Ecto neural progenitor cell (in vitro differentiated cells): ENCODE measurements around the gene KIAA1671.

Experiments
- DNase-seq: peaks from one replicate; pipeline ENCODE4 v3.0.0-alpha.2; 2018; ENCODE audit warnings: low spot score

Gene KIAA1671

DNA sequence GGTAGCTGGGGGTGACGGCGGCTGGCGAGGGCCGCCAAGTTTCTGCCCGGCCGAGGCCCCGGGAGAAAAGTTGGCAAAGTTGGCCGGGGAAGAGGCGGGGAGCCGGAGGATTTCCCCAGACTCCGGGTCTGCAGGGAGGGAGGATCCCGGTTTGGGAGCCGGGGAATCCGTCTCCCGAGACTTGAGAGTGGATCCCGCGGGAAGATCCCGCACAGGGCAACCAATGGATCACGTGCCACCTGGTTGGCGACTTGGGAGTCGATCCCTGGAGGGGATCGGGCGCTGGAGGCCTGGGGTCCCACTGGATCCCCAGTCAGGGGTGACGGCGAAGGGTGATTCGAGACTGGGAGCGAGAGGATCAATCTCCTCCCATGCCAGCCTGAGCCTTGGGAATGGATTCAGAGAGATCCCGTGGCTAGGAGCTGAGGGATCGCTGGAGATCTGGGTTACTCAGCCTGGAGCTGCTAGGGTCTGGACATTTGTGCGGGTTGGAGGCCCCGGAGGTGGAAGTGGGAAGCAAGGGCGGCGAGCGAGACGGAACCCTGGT, 394 bp downstream of the KIAA1671 start:
- no peak for DNase-seq

DNA sequence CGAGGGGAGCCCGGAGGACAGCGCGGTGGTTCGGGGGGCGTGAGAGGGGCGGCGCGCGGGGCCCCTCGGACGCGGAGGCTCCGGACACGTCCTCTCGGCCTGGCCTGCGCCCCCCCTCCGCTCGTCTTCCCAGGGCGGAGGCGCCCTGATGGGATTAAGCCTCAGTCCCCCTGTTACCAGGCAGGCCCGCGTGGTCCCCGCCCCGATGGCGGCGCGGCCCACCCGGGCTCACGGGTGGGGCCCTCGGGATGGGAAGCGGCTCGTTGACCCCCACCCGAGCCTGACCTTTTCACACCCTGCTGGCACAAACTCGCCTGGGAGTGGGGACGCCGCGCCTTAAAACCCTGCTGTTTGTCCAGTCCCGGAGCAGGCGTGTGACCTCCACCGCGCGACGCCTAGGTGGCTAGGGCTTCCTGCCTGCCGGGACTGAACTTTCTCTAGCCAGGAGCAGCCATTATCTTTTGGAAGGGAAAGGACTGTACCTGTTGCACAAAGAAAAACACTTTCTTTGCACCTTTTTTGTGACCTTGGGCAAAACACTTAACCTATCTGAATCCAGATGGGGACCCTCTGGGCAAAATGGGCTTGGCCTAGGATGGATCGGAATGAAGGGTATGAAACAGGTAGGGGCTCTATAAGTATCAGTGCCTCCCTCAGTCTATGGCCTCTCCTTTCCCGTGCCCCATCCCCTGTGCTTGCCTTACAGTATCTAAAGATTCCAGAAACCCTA, 1.0 kb downstream of the KIAA1671 start:
- DNase-seq, result peak; percentile 75

DNA sequence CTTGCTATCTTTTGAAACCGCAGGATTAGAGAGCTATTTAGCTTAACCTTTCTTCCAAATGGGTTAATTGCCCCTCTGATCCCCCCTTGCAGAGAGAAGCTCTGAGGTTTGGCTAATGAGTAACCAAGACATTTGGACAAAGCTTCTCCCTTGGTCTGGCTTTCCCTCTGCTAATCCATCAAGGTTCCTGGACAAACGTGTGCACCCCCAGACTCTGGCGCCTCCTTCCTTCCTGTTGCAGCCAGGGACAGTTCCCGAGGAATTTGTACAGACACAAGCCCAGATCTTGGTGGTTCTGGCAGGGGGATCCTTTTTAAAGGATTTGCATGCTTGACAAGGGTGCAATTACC, 1.6 kb downstream of the KIAA1671 start:
- no peak for DNase-seq

DNA sequence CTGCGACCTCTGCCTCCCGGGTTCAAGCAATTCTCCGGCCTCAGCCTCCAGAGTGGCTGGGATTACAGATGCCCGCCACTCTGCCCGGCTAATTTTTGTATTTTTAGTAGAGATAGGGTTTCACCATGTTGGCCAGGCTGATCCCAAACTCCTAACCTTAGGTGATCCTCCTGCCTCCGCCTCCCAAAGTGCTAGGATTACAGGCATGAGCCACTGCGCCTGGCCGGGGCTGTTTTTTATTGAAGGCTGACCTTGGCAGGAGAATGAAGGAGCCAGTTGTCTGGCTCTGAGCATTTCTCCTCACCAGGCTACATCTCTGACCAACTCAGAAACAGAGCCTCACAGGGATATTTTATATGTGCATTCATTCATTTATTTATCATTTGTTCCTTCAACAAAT, 2.3 kb downstream of the KIAA1671 start:
- DNase-seq, result no peak

DNA sequence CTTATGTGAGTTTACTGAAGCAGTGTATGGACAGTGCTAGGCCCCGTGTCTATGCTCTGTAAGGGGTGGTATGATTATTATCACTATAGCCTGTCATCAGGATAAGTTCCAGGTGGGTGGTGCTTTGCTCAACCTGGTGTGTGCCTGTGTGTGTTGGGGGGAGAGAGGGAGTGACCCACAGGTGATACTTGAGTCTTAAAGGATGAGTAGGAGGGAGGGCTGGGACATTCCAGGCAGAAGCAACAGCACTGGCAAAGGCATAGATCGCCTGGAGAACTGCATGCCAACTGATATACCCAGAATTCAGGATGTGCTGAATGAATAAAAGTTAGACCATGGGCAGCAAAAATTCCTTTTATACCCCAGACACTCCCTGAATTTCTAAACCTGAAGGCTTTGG, 4.5 kb downstream of the KIAA1671 start:
- DNase-seq, result no peak

DNA sequence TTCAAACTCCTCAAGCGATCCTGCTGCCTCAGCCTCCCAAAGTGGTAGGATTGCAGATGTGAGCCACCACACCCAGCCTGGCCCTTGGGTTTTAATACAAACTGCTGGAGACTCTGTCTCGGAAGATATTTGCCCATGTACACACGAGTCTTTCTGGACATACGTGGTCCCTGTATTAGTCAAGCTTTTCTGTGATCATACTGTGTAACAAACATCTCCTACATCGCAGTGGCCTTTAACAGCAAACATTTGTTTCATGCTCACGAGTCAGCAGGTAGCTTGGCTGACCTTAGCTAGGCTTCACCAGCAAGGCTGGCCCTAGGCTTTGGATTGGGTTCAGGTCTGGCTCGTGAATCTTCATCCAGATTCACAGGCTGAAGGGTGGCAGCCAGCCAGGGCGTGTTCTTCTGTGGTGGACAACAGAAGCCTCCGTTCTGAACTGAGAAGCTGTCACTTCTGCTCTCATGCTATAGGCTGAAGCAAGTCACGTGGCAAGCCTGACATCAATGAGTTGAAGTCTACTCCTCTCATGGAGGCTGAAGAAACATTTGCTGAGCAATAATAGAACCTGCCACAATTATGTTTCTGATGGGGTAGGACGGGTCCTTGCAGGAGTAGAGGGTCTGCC, 8.8 kb downstream of the KIAA1671 start:
- no peak for DNase-seq

DNA sequence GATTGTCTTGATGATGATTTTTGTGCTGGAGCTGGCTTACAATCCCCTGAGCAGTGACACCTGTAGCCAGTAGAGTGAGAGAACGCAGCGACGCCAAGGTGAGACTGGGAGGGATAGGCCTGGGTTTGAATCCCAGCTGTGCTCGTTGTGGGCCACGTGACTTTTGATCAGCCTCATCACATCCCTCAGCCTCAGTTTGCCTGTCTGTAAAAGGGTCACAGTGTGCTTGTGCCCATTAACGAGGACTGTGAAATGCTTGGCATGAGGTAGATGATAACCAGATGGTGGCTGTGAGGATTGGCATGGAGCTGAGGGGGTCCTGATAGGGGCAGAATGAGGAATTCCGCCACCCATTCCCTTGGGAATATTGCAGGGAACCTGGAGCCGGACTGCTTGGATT, 9.6 kb downstream of the KIAA1671 start:
- no peak for DNase-seq

DNA sequence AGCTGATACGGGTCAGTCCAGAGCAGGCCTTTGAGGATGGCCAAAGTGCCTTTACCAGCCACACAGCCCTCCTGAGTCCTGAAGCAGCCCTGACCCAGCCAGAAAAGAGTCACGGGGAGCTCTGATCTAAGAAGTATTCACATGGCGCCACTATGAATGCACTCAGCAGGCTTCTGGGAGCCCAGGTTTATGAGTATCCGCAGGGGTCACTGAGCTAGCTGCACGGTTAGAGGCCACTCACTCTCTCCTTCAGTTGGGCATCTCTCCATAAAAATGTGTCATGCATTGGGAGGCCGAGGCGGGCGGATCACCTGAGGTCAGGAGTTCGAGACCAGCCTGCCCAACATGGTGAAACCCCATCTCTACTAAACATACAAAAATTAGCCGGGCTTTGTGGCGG, 10.3 kb downstream of the KIAA1671 start:
- DNase-seq, result no peak

DNA sequence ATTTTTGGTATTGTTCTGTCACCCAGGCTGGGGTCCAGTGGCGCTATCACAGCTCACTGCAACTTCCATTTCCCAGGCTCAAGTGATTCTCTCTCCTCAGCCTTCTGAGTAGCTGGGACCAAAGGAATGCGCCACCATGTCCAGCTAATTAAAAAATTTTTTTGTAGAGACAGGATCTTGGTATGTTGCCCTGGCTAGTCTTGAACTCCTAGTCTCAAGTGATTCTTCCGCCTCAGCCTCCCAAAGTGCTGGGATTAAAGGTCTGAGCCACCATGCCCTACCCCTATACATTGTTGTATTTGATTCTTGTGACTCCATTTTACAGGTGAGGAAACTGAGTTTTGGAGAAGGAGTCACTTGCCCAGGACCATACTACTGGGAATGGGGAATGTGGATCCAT, 11.9 kb downstream of the KIAA1671 start:
- no peak for DNase-seq

DNA sequence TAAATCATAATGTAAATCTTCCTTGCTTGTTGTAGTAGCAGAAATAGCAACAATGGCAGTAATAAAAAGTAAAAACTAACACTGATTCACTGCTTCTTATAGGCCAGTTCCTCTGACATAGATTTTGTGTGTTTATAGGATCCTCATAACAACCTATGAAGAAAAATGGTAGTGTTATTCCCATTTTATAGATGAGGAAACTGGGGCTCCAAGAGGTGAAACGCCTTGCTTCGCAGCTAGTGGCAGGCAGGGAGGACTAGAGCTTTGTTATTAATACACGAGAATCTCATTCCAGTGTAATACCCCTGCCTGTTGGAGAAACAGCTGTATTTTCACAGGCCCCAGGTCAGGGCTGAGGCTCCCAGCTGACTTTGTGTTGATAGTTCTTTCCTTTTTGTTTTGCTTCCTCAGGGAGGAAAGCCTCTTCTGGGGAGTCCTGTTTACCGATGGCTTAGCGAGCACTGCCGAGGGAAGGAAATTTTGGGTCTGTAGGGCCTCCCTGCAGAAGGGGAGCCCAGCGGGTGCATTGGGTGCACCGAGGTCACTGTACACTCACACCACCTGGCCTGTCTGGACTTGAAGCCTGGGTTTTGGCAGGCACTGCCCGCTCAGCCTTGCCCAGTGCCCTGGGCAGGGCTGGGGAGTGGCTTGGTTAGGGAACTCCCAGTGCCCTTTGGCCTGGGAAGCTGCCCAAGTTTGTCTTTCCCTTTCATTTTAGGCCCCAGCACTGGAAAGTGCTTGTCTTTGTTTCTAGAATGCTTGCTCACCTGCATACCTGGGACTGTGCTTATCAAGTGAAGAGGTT, 13.5 kb downstream of the KIAA1671 start:
- DNase-seq, result no peak

DNA sequence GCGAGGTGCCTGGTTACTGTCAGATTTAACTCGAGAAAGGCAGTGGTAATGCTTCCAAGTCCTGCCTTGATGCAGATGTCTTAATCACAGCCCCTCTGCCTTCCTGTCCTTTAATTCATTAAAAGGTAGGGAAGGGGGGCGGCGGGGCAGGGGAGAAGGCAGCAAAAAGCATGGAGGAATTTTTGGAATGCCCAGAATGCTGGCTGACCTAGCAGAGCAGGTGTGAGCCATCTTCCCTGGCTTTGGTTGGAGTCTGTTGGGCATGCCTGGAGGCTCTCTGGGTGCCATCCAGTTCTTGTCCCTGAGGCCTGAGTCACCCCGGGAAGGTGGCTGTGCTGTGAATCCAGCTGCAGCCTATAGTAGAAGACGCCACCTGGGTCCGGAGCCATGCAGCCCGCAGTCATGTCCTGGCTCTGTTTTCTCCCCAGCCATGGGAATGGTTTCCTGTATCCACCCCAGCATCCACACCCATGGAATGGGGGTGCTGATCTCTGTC, 15.6 kb downstream of the KIAA1671 start:
- no peak for DNase-seq

DNA sequence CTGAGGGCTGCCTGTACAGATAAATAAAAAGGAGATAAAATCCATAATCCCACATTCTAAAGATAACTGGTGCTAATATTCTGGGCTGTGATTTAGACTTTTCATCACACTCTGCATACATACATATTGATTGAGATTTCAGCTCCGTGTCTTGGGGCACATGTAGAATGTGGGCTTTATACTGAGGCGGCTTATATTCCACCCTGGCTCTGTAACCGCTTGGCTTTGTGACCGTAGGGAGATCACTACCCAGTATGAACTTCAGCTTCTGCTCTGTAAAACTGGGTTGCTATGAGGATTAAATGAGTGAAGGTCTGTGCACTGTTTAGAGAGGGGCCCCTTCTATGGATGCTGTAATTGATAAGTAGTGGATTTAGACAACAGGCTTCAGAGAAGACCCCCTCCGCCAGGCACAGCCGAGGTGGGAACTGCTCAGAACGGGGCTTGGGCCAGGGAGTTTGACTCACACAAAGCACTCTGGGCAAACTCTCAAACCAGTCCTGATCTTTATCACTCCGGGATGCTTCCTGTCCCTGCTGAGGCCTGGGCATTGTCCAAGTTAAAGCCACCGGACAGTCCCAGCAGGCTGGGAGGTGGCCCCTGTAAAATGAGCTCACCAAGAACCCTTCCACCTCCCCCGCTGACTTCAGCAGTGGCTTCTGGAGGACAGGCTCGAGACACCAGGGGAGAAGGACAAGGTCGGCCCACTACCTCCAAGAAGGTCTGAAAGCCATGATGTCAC, 17.2 kb downstream of the KIAA1671 start:
- no peak for DNase-seq

DNA sequence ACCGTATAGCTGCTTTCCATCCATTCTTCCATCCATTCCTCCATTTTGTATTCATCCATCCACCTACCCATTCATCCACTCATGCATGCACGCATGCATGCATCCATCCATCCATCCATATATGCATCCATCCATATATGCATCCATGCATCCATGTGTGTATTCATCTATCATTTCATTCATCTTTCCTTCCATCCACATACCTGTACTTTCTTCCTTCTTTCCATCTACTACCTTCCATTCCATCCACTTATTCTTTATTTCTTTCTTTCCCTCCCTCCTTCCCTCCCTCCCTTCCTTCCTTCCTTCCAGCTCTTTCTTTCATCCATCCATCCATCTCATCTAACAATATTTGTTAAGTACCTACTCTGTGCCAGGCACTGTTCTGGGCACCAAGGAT, 19.9 kb downstream of the KIAA1671 start:
- DNase-seq, result no peak

DNA sequence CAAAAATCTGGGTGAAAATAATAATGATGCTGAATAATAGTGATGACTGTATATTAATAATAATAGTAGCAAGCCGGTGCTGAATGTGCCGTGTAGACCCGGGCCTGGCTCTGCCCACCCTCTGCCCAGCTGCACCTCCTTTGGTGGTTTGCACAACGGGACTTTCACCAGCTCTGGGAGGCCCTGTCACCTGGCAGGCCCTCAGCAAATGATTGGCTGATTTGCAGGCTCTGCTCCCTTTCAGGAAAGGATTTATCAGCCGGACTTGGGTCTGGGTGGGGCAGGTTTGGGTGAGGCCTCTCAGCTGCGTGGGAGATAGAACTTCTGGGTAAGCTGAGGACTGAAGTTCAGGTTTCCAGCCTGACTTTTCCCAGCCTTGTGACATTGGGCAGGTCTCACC, 21.4 kb downstream of the KIAA1671 start:
- DNase-seq, result no peak

DNA sequence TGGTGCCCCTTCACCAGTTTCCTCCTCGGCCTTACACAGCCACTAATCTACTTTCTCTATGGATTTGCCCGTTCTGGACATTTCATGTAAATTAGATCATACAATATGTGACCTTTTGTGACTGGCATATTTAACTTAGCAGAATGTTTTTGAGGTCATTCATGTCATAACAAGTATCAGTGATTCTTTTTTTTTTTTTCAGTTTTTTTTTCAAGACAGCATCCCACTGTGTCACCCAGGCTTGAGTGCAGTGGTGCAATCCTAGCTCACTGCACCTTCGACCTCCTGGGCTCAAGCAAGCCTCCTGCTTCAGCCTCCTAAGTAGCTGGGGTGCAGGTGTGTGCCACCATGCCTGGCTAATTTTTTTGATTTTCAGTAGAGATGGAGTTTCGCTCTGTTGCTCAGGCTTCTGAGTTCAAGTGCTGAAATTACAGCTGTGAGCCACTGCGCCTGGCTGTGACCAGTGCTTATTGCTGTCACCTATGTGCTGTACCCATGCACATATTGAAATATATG, 22.7 kb downstream of the KIAA1671 start:
- no peak for DNase-seq

DNA sequence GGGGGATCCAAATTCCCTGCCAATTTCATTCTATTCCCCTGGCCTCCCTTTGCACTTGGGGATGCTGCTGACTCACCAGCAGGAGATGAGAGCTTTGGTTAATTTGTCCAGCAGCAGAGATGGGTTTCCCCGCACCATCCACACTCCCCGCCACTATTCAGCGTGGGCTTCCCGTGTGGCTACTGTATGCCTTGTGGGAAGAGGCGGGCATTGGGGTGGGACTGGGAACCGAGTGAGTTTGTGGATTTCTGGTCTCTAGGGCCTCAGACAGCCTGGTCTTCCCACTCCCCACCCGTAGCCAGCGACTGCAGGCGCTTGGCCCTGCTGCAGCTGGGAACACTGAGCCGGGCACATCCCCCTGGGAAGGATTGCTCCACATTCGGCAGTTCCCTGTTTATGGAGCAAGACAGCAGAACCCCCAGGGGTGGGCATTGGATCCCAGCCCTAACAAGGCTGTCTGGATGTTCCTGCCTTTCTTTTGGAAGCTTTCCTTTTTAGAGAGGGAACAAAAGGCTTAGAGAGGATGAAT, 23.4 kb downstream of the KIAA1671 start:
- no peak for DNase-seq

DNA sequence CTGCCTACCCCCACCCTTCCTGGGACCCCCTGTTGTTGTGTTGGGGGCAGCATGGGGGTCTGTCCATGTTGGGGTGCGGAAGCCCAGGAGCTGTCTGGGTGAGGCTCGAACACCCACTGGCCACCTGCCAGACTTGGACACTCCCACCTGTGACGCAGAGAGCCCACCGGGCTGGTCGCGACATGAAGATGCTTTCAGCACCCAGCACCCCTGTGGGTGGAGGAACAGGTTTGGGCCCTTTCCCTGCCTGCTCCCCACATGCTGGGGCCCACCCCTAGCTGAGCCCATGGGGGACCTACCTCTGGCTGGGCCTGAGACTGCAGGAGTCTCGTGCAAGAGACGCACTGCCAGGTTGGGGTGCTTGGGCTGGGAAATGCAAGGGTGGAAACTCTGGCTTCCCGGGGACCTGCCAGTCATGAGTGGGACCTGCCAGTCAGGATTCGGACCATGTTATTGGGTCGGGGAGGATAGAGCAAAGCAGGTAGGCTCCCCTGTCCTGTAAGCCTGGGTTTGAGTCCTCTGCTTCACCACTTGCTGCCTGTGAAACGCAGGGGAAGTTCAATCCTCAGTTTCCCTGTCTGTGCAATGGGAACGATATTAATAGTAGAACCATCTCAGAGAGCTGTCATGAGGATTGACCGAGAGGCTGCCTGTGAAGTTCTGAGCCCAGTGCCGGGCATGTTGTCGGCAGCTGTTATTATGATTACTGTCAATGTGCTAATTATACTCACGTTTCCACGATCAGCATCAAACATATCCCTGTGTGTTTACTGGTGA, 24.1 kb downstream of the KIAA1671 start:
- DNase-seq, result no peak

DNA sequence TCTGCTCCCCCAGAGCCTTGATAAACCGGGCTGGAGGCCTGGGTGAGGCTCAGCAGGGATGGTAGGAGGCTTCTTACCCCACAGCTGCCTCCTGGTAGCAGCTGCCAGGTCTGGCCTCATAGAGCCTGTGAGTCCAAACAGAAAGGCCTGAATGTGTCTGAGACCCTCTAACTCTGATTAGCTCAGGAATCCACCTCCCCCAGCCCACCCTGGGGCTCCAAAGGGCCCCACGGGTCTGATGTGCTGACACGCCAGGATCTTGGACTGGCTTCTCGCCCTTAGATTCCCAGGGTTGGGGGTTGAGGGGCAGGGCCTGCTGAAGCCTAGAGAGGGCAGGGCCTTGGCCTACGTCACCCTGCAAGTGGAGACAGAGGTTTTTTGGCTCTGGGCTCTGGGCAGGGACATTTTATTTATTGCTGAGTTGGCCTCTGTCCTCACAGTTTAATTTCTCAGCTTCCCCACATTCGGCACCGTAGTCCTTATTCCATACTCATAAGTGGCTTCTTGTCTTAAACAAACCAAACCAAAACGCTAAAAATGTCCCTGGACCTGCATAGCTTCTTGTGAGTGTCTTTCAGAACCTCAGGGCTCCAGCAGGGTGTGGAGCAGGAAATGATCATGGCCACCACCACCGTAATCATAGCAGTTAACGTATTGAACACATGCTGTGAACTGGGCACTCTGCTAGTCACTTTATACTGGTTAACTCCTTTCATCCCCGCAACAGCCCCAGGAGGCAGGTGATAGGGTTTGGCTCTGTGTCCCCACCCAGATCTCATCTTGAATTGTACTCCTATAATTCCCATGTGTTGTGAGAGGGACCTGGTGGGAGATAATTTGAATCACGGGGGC, 25.1 kb downstream of the KIAA1671 start:
- no peak for DNase-seq

DNA sequence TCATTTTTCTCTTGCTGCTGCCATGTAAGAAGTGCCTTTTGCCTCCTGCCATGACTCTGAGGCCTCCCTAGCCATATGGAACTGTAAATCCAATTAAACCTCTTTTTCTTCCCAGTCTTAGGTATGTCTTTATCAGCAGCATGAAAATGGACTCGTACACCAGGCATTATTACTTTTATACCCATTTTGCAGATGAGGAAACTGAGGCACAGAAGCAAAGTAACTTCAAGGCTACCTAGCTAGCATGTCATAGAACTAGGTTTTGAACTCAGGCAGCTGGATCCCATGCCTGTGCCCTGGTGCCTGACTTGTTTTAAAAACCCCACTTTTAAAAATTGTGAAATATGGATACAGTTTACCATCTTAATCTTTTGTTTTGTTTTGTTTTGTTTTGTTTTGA, 25.8 kb downstream of the KIAA1671 start:
- DNase-seq, result no peak

DNA sequence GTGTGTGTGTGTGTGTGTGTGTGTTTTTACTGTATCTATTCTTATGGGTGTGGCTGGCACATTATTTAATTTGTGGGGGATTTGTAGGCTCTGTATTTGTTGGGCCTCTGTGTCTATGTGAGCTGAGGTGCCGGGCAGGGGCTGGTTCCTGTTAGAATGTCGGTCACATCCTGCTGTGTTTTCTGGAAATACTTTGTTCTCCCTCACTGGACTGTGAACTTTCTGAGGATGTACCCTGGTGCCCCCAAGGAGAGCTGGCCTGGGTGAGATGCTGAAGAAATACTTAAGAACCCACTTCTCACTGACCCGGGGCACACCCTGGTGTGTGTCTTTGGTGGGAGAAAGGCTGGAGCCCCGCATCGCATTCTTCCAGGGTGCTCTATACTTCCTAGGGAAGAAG, 28.6 kb downstream of the KIAA1671 start:
- no peak for DNase-seq
